ENCODE measurements around the gene EDIL3. TPM values are rescaled to one million over a fixed set of nuclear protein-coding genes. Genes with fewer than 3 reads are reported as not detected.

EDIL3 gene
- total RNA-seq, 1 experiment from 2014 or later = not detected

GRCh38 chr5:84379749-84380148, 4.9 kb downstream of the EDIL3 start:
- H3K4me1 Mint-ChIP-seq (ENCODE audit: low read depth, unreplicated experiment) = peaks cover 1% of the 10 kb centered on the region
- H3K36me3 Mint-ChIP-seq (ENCODE audit: insufficient read depth, unreplicated experiment) = no peaks in the 10 kb centered on the region
- no TSS peak for BruUV-seq (replicated peaks)
- no peak for DNase-seq
- Histone ChIP-seq H3K36me3 (ENCODE audit: control insufficient read depth, insufficient read depth, low read length) (no peaks in the 10 kb centered on the region), H3K9me3 (no peaks in the 10 kb centered on the region), H3K4me1 (no peaks in the 10 kb centered on the region), H3K4me3 (ENCODE audit: low read depth, low read length) (no peak overlapping the region), H3K27me3 (replicated peaks; ENCODE audit: control insufficient read depth, insufficient read depth, low read length) (no peaks in the 10 kb centered on the region)
- H3K27me3 Mint-ChIP-seq (ENCODE audit: insufficient read depth, unreplicated experiment) = peaks cover 10% of the 10 kb centered on the region
- TF ChIP-seq, protein P1, sequence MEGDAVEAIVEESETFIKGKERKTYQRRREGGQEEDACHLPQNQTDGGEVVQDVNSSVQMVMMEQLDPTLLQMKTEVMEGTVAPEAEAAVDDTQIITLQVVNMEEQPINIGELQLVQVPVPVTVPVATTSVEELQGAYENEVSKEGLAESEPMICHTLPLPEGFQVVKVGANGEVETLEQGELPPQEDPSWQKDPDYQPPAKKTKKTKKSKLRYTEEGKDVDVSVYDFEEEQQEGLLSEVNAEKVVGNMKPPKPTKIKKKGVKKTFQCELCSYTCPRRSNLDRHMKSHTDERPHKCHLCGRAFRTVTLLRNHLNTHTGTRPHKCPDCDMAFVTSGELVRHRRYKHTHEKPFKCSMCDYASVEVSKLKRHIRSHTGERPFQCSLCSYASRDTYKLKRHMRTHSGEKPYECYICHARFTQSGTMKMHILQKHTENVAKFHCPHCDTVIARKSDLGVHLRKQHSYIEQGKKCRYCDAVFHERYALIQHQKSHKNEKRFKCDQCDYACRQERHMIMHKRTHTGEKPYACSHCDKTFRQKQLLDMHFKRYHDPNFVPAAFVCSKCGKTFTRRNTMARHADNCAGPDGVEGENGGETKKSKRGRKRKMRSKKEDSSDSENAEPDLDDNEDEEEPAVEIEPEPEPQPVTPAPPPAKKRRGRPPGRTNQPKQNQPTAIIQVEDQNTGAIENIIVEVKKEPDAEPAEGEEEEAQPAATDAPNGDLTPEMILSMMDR (IDR thresholded peaks at IDR 0.05; ENCODE audit: insufficient read depth in 1 of 2, low read depth in 1 of 2, low read length in 1 of 2, severe bottlenecking in 1 of 2, unreplicated experiment in 1 of 2) = no peak
- H3K4me3 Mint-ChIP-seq (ENCODE audit: unreplicated experiment) = no peak overlapping the region
- H3K9me3 Mint-ChIP-seq (ENCODE audit: unreplicated experiment) = no peaks in the 10 kb centered on the region
- ChIA-PET POLR2A (no interaction called here), CTCF (no interaction called here)
- H3K27ac Mint-ChIP-seq (ENCODE audit: unreplicated experiment) = no peak overlapping the region
- intact Hi-C loops (cut with micrococcal nuclease; ENCODE audit: unreplicated experiment) = loop anchor here (1.0 to 5.0 kb wide), 2 partner anchors 58 to 657 kb away; no protein-coding TSS in a partner anchor

DNA sequence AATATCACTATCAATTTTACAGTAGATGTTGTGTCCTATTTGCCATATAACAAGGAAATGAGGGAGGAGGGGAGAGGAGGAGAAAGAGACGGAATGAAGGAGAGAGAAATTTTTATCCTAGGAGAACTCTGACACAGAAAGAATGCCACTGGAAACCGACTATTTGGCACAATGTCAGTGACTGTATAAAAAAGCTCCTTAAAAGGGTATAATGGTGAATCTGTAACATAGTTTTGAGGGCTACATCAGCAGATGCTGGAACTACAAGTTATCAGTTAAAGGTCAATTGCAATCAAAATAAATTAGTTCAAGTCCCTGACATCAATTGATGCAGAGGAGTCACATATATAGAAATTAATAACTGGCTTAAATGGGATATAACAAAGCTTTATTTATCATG, 5.7 kb downstream of the EDIL3 start:
- no peak for DNase-seq
- H3K4me1 Mint-ChIP-seq (ENCODE audit: low read depth, unreplicated experiment) = no peaks in the 10 kb centered on the region
- H3K27me3 Mint-ChIP-seq (ENCODE audit: insufficient read depth, unreplicated experiment) = peaks cover 7% of the 10 kb centered on the region
- no peaks in the 10 kb centered on the region for H3K9me3 Mint-ChIP-seq (ENCODE audit: unreplicated experiment)
- TF ChIP-seq, protein P1 (IDR thresholded peaks at IDR 0.05; ENCODE audit: insufficient read depth in 1 of 2, low read depth in 1 of 2, low read length in 1 of 2, severe bottlenecking in 1 of 2, unreplicated experiment in 1 of 2) = no peak
- no peaks in the 10 kb centered on the region for H3K36me3 ChIP-seq (ENCODE audit: control insufficient read depth, insufficient read depth, low read length)
- H3K4me3 Mint-ChIP-seq (ENCODE audit: unreplicated experiment) = no peak overlapping the region
- no peaks in the 10 kb centered on the region for H3K9me3 ChIP-seq
- no peak overlapping the region for H3K27ac Mint-ChIP-seq (ENCODE audit: unreplicated experiment)
- ChIA-PET CTCF (no interaction called here), POLR2A (no interaction called here)
- intact Hi-C loops (cut with micrococcal nuclease; ENCODE audit: unreplicated experiment) = no loop called here
- no peak overlapping the region for H3K4me3 ChIP-seq (ENCODE audit: low read depth, low read length)
- H3K4me1 ChIP-seq = no peaks in the 10 kb centered on the region
- H3K27me3 ChIP-seq (replicated peaks; ENCODE audit: control insufficient read depth, insufficient read depth, low read length) = no peaks in the 10 kb centered on the region
- BruUV-seq (replicated peaks) = no TSS peak
- no peaks in the 10 kb centered on the region for H3K36me3 Mint-ChIP-seq (ENCODE audit: insufficient read depth, unreplicated experiment)

DNA sequence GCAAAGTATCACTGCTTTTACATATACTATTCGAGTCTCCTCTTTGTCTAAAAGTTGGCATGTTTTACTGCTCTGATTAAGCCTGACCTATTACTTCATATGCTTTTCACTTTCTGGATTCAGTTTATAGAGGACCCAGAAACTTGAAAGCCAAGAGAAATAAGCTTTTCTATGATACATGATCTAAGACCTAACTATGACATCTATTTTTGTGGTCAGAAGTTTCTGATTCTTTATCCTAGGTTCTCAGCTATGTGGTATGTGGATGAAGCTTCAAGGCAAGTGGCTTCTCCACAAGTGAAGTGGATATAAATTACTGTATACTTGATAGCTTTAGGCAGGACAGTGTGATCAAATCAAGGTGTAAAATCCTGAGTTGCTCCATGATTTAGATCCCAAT, 6.3 kb downstream of the EDIL3 start:
- no peak overlapping the region for H3K4me3 ChIP-seq (ENCODE audit: low read depth, low read length)
- H3K4me1 ChIP-seq = no peaks in the 10 kb centered on the region
- no peak for DNase-seq
- H3K27me3 ChIP-seq (replicated peaks; ENCODE audit: control insufficient read depth, insufficient read depth, low read length) = no peaks in the 10 kb centered on the region
- Mint-ChIP-seq H3K4me1 (ENCODE audit: low read depth, unreplicated experiment) (no peaks in the 10 kb centered on the region), H3K9me3 (ENCODE audit: unreplicated experiment) (no peaks in the 10 kb centered on the region), H3K36me3 (ENCODE audit: insufficient read depth, unreplicated experiment) (no peaks in the 10 kb centered on the region), H3K27me3 (ENCODE audit: insufficient read depth, unreplicated experiment) (peaks cover 9% of the 10 kb centered on the region), H3K27ac (ENCODE audit: unreplicated experiment) (no peak overlapping the region), H3K4me3 (ENCODE audit: unreplicated experiment) (no peak overlapping the region)
- no peaks in the 10 kb centered on the region for H3K36me3 ChIP-seq (ENCODE audit: control insufficient read depth, insufficient read depth, low read length)
- ChIA-PET POLR2A (no interaction called here), CTCF (no interaction called here)
- H3K9me3 ChIP-seq = no peaks in the 10 kb centered on the region
- TF ChIP-seq, protein P1 (IDR thresholded peaks at IDR 0.05; ENCODE audit: insufficient read depth in 1 of 2, low read depth in 1 of 2, low read length in 1 of 2, severe bottlenecking in 1 of 2, unreplicated experiment in 1 of 2) = no peak
- intact Hi-C loops (cut with micrococcal nuclease; ENCODE audit: unreplicated experiment) = no loop called here
- BruUV-seq (replicated peaks) = no TSS peak
